ENCODE data around the gene PARN.
A peak's percentile ranks its signal among the peaks of the same experiment; 100 is the strongest.
"Not testable (repeated sequence)": the region's sequence is repeated elsewhere in the genome, so short reads cannot be mapped to it uniquely, and the experiment has no call there.

The PARN gene

DNA sequence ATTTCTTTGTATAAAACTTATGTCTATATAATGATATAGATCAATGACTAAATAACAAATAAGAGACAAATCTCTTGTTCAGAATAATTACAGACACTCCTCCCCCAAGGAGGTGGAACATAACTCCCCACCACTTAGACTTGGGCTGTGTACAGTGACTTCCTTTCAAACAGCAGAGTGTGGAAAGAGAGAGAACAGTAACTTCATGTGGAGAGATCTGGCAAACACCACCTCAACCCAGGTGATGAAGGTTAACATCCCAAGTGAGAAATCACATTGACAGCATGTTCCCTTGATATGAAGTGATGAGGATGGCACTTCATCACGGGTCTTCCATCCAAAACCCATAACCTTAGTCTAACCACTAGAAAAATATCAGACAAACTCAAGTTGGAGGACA, 169.3 kb downstream of the PARN start:
- DNase-seq = no peak

DNA sequence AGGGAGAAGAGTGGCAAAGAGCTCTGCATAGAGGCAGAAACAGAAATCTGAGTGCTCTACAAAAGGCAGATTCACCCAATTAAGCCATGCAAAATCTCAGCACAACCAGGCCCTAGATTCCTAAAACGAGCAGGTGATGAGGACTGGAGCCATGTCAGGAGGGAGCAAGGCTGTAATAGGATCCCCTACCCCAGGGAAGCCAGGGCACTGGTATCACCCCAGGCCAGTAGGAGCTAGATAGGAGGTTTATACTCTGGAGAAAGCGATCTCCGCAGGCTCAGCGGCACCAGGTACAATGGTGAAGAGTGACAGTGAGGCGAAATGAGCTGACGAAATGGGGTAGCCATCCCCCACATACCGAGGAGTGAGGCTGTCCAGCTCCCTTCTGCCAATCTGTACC, 171.5 kb downstream of the PARN start:
- DNase-seq = no peak

DNA sequence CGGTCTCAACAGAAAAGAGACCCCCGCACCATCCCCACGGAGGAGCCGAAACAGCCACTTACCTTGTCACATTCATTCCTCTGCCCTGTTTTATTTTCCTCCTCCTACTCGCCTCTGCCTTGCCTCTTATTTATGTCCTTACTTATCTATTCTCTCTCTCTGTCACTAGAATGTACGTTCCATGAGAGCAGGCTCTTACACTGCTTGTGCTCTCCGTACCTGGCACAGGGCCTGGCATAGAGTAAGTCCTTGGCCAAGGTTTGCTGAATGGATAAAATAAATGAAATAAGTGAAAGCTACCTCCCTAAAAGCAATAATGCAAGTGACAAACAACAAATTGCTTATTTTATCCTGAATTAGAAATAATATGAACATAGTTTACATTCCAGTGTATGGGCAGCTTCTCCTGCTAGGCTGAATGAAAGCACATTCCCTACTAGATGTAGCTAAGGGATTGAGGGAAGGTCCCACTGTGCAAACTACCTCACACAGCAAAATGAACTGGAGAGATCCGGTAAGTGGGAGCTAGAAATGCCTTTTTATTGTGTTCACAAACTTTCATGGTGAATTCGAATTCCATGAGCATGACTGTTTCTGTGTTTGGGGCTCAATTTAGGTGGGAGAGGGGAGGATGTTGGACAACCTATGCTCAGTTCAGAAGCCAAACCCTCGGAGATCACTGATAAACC, 173.1 kb downstream of the PARN start:
- no peak for DNase-seq

DNA sequence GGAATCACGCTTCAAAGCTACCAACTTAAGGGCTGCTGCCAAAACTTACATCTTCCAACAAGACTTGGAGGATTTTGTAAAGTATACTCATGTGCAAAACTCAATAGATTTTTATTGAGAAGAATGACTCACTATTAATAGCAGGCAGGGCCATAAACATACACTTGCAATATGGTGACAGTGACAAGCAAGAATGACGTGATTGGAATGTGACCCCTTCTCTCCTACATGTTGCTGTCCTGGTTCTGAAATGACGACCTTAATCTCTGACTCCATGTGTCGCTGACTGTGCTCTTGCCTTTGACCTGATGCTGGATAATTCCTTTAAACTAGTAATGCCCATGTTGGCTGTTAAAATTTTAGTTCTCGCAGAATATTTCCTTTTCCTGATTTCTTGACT, 174.5 kb downstream of the PARN start:
- DNase-seq = no peak

DNA sequence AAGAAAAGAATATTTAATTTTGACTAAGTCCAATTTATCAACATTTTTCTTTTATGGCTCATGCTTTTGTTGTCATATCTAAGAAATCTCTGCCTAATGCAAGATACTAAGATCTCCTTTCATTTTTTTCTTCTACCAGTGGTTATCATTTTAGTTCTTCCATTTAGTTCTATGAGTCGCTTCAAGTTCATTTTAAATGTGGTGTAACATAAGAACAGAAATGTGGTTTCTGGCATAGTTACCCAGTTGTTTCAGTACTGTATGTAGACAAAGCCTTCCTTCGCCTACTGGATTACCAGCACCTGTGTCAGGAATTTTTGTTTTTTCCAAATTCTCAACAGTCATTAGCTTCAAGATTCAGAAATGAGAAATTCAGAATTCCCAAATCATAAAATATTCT, 175.7 kb downstream of the PARN start:
- no peak for DNase-seq

DNA sequence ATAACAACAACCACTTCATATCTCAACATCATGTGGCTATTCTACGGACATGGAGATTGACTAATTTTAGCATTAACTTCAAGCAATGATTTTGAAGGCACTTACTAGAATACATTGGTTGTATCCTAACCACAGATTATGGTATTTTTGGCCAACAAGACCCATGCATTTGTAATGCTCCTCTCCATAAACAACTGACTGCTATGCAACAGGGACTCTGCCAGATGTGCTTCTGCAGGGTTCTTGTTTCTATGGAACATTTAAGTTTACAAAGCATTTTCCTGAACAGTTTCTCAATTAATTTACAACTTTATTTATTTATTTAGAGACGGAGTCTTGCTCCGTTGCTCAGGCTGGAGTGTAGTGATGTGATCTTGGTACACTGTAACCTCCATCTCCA, 178.0 kb downstream of the PARN start:
- DNase-seq = no peak

DNA sequence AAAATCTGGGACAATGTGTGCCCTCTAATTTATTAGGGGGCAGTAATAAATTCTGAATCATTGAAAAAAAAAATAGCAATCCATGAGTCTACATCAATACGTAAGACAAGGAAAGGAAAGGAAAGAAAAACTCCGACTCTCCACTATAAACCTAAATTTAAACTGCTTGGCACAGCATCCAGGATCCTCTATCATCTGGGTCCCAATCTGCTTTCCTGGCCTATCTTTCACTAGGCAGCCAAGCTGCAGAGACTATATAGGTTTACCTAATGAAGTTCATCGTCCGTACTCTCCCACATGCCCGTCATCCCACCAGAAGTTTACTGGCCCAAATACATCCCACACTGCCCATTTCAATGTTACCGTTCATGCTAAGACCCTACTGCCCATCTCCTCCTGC, 179.2 kb downstream of the PARN start:
- DNase-seq = no peak

DNA sequence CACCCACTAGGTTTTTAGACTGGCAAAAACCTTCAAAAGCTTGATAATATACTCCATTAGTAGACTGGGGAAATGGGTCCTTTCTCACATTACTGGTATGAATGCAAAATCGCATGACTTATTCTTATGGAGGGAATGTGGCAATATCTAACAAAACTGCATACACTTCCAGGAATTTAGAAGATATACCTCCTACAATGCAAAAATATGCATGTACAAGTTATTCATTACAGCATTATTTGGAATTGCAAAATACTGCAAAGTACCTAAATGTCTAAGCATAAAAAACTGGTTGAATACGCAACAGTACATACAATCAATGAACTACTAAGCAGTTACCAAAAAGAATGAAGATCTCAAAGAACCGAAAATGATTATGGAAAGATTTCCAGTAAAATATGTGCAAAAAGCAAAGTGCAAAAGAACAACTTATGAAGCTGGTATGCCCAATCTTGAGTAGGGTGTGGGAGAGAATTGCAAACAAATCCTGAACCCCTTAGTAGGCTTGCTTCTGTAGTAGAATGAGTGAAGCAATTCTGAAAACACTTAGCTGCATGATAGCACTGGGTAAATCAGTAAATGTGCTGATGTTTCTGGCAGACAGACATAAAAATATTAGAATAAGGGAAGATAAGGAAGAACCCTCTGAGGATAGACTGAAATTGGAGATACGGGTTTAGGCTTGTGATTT, 180.1 kb downstream of the PARN start:
- DNase-seq = no peak

DNA sequence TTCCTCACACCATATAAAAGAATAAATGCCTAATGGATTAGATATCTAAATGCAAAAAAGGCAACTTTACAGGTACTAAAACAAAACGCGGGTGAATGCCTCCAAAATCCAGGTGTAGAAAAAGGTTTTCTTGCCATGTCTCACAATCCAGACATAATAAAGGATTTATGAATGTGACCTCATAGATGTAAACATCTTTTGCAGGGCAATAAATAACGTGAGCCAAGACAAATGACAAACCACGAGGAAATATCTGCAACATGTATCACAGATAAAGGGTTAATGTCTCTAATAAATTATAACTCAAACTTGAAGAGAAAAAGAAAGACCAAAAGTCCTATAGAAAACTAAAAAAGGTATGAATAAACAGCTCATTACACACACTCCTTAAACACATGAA, 180.7 kb downstream of the PARN start:
- no peak for DNase-seq

DNA sequence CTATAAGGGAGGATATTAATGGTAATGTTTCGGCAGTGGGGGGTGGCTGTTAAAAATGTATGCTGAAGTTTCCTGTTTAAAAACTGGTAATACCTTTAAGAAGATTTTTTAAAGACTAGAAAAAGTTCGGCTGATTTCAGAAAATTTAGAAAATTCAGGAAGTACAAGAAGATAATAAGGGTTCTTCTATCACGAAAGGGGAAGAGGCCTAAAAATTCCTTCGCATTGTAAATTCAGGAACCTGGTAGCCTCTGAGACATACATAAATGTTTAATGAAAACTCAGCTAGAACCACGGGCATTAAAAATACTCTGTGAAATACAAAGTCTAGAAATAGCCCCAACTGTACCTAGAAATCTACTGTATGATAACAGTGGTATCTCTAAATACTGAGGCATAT, 181.2 kb downstream of the PARN start:
- no peak for DNase-seq

DNA sequence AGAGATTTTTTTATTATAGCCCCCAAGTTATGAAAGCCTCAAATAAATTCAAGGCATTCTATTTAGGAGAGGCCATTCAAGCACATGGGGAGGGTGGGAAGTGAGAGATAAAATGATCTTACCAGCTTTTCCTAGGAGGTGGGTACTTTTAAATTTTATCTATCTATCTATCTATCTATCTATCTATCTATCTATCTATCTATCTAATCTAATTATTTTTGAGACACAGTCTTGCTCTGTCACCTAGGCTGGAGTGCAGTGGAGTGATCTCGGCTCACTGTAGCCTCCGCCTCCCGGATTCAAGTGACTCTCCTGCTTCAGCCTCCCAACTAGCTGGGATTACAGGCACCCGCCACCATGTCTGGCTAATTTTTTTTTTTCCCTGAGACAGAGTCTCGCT, 182.3 kb downstream of the PARN start:
- no peak for DNase-seq

DNA sequence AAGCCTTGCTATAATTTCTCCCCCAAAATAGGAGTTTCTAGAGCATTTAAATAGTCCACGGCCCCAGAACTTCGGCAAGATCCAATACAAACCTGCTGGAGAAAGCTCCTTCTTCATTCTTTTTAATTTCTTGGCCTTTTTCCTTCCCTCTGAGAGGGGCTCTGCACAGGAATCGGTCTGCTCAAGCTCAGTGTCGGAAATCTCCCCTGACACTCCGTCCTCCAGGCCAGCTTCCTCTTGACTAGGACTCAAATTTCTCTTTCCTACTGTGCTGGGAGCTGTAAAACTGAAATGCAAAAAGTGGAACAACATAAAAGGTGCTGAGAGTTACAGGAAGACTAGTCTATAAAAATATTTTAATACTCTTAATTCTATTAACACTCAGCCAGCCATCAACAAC, 183.3 kb downstream of the PARN start:
- DNase-seq = no peak

DNA sequence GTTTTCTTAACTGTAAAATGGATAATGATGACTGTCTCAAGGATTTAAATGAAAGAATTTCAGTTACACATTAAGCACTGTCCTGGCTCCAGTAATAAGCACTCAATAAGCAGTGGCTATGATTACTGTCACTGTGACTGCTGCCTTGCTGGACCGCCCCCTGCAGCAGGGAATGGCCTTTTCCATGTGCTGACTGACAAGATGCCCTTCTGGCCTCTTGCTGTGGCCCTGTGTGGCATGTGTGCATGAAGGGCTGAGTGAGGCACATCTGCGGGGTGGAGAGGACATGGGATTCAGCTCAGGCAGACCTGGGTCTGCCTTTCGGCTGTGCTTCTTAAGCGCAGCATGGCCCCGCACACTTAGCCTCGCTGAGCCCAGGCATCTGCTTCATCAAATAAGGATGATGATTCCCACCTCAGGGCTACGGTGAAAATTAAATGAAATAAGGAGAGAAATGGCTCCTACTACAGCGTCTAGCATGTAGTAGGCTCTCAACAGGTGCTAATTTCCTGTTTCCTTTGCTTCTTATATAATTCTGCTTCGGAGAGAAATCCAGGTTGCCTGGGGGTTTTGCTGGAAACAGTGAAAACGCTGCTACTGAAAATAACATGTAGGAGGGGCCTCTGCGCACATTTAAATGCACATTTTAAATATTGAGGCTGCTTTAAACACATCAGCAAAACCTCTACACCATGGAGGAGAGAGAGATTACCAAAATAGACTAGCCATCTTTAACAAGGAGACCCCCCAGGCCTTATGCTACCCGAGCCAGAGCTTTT, 183.9 kb downstream of the PARN start:
- no peak for DNase-seq

DNA sequence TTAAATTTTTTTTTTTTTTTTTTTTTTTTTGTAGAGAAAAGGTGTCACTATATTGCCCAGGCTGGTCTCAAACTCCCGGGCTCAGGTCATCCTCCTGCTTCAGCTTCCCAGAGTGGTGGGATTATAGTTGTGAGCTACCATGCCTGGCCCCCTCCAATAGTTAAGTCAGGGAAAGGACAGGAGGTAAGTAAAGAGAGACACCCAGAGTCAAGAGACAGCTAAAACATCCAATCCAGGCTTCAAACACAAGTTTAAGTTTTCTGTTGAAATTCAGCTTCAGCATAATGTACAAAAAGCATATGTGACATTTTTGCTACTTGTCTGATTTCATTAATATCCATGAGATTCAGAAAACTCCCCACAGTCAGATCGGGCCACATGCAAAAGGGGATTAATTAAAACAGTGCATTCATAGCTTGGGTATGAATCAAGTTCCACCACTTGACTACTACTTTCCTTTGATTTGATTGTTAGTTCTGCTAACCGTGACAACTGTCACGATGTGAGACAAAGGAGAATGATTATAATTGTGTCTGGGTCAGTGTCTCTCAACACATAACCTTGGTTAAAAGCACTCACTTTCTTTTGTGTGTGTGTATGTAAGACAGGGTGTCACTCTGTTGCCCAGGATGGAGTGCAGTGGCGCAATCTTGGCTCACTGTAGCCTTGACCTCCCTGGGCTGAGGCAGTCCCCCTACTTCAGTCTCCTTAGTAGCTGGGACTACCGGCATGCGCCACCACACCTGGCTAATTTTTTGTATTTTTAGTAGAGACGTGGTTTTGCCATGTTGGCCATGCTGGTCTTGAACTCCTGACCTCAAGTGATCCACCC, 184.9 kb downstream of the PARN start:
- DNase-seq = no peak

DNA sequence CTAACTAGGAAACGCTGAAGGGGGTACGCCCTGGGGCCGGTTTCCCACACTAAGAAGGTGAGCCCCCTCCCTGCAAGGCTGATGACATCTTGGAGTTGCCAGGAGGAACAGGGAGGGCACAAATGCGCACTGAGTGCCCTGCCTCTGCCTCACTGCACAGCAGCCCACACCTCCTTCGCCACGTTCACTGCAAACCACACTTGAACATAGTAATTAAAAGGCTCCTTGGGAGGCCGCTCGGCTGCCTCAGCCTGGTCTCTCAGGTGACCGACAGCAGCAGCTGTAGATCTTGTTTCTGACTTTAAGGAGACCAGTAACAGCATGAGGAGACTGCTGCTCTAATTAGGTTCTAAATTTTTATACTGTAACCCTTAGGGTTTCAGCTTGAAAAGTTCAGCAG, 188.5 kb downstream of the PARN start:
- DNase-seq = not testable (repeated sequence)

DNA sequence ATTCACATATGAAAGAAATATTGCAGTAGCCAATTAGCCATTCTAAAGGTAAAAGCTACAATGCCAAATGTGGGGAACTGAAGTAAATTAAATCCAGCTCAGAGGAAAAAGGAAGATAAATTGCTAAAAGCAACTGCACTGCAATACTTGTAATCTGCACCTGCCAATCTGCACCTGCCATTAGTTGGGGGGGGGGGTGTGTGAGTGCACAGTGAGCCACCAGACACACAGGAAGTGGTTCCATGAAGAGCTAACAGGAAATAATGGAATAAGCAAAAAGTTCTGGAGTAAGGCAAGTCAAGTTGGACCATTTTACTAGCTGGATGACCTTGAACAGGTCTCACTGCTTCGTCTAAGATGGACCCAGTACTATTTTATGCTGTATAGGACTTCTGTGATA, 191.8 kb downstream of the PARN start:
- DNase-seq = no peak

DNA sequence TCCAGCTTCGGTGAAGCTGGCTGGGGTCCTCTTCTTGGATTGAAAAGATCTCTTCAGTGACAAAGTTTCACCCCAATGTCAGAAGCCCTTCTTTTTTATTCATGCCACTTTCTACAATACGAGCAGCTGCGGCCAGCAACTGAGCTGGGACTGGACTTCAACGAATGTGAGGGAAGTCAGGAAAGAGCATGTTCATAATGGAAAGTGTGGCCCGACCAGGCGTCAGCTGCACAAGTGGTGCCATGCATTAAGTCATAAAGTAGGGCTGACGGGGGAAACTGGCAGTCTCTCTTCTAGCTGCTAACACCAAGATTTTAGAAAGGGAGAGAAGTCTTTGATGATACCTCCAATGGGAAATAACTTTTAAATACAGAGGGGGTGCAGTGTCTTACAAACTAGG, 192.6 kb downstream of the PARN start:
- no peak for DNase-seq

DNA sequence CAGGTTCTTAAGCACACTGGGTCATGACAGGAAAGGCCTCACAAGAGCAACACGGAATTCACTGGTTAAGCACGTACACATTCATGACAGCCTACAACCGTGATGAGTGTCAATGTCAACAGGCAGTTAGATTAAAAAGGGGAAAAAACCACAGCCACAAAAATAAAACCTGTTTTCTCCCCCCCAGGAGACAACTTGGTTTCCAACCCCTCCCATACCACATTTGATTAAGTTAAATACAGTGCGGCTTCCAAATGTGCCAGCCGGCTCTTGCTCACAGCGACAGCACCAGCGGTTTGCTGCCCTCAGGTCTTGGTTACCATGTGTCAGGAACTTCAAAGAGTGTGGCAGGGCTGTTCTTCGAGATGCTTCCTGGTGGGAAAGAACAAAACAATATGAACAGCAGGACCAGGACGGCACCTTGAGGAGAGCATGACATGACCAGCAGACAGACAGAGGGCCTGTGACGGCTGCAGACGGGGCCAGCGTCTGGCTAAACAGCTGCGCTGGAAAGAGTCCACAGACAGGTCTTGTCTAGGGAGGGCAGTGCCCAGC, 193.6 kb downstream of the PARN start:
- peak; percentile 11 for DNase-seq

DNA sequence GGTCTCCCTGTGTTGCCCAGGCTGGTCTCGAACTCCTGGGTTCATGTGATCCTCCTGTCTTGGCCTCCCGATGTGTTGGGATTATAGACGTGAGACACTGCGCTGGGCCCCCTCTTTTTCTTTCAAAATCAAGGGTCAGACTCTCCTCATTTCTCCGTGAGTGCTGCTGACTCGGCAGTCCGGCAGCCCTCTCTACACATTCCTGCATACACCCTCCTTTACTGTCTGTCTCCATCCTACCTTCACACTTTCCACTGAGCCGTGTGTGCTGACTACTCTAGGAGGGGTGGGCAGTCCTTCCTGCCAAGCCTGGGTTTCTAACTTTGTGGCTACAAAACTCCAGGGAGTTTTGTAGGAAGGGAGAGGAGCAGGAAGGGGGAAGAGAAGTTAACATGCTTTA, 195.2 kb downstream of the PARN start:
- DNase-seq = no peak

DNA sequence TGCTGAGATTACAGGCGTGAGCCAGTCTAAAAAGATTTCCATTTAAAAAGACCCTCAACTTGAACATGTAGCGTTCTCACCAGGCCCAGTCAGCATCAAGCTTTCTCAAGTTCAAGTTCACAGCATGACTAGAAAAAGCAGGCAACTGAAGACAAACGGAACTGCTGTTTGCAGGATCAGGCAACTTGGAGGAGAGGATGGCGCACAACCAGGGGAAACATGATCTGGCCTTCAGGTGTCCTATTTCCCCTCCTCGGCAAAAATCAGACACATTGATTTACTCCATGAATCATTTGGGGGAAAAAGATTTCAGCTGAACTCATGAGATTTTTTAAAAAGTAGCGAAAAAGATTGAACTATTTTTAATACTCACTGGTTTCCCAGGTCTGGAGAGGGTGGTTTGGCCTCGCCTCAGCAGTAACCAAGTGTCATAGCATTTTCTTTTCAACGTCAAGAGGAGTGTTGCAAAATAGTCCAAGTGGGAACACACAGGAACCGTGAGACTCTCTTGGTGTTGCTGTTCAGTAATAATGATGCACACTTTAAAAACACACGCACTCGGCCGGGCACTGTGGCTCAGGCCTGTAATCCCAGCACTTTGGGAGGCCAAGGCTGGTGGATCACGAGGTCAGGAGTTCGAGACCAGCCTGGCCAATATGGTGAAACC, 201.0 kb downstream of the PARN start:
- DNase-seq = not testable (repeated sequence)

DNA sequence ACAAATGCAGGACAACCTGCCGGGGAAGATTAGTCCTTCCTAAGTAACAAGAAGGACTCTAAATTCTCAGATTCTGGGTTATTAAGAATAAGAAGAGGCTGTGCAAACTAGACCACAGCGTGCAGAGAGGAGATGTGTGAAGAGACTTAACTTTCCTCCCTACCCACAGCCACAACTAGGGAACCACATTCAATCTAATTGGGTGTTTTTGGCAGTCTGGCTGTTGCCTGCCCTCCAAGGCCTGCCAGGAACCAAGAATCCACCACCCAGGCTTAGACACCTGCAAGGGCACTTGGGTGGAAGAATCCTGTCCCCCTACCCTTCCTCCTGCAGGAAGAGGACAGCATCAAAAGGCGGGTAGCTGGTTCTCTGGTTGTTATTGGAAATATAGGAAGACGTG, 202.0 kb downstream of the PARN start:
- DNase-seq = no peak

DNA sequence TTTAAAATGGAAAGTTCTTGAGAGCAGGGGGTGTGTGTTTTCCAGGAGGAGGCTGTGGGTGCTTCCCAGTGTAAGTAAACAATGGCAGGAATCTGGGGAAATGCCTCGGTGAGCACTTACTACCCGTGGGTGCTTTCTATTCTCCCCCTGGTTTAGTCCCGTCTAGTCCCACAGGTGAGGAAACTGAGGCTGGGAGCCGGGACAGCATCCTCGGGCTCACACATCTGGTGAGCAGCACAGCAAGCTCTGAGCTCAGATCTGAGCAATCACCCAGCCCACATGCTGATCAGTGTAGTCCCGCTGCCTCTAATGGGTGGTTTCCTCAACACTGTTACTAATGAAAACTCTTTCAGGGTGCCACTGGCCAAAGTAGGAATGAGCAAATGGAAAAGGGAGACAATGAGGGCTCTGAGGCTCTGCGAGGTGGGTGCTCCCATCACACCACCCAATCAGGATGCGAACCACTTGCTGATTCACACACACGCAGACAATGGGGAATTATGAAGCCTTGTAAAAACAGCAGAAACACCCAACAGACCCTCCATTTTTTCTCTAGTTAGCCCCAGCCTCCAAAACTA, 202.6 kb downstream of the PARN start:
- DNase-seq = no peak
